Uterus (tissue), 2 donors: ENCODE results near the gene ZC3H7B.

ENCODE experiments used
- POLR2A ChIP-seq, 2 donors: fragments of 450-650 bp; IDR thresholded peaks; one replicate each; pipeline ENCODE4 v1.6.1; 2016; ENCODE audit warnings: antibody characterized with exemption in 2 of 2, mild to moderate bottlenecking in 1 of 2, moderate library complexity in 1 of 2
- TF ChIP-seq, protein P1 (sequence below), 4 experiments: fragments of 200-600 bp in 2 of 4; fragments of 450-650 bp in 2 of 4; sonication (generic) in 2 of 4; IDR thresholded peaks; one replicate each; pipeline ENCODE4 v1.5.1; 2016 to 2019; ENCODE audit warnings: antibody characterized with exemption in 4 of 4, mild to moderate bottlenecking in 2 of 4, moderate library complexity in 1 of 4

GRCh38 chr22:41264408-41264941, 36.9 kb upstream of the ZC3H7B start:
- TF ChIP-seq, protein P1, sequence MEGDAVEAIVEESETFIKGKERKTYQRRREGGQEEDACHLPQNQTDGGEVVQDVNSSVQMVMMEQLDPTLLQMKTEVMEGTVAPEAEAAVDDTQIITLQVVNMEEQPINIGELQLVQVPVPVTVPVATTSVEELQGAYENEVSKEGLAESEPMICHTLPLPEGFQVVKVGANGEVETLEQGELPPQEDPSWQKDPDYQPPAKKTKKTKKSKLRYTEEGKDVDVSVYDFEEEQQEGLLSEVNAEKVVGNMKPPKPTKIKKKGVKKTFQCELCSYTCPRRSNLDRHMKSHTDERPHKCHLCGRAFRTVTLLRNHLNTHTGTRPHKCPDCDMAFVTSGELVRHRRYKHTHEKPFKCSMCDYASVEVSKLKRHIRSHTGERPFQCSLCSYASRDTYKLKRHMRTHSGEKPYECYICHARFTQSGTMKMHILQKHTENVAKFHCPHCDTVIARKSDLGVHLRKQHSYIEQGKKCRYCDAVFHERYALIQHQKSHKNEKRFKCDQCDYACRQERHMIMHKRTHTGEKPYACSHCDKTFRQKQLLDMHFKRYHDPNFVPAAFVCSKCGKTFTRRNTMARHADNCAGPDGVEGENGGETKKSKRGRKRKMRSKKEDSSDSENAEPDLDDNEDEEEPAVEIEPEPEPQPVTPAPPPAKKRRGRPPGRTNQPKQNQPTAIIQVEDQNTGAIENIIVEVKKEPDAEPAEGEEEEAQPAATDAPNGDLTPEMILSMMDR (IDR thresholded peaks at IDR 0.05): no peak
- TF ChIP-seq POLR2A (IDR thresholded peaks at IDR 0.05): no peak
